Naive thymus-derived CD4-positive, alpha-beta T cell (primary cell): ENCODE data around the gene TRPM4. TPM values are rescaled to one million over a fixed set of nuclear protein-coding genes. Genes with fewer than 3 reads are reported as not detected.
"Not testable (repeated sequence)": the region's sequence is repeated elsewhere in the genome, so short reads cannot be mapped to it uniquely, and the experiment has no call there.

Experiments
- ATAC-seq: fragments of 150-1000 bp; cut with Tn5 transposase; 2 replicates; pipeline ENCODE4 v1.10.0; 2021; ENCODE audit warnings: mild to moderate bottlenecking, moderate library complexity
- CTCF ChIA-PET: fragments of 350-600 bp; sonication (Branson Sonifier 250); formaldehyde crosslinking; loops from one replicate; lab custom pipeline; 2021; ENCODE audit warnings: antibody characterized with exemption; lab: Charles Lee
- POLR2A ChIA-PET: fragments of 350-600 bp; sonication (Branson Sonifier 250); formaldehyde crosslinking; loops from one replicate; lab custom pipeline; 2021; ENCODE audit warnings: antibody characterized with exemption, inconsistent platforms; lab: Charles Lee
- DNase-seq, 9 donors: peaks; one replicate each; pipeline versions ENCODE4 v3.0.0 to v3.0.0-alpha.2; 2020 to 2022; ENCODE audit warnings: mixed read lengths in 1 of 9
- H3K27ac ChIP-seq: one replicate; pipeline ENCODE4 v1.7.0; 2013; ENCODE audit warnings: mild to moderate bottlenecking, low read depth, low read length, moderate library complexity
- H3K27me3 ChIP-seq, 2 donors: one replicate each; pipeline ENCODE4 v1.7.0; 2013; ENCODE audit warnings: low read length in 2 of 2, mild to moderate bottlenecking in 2 of 2, moderate library complexity in 2 of 2; ENCODE audit not compliant: control insufficient read depth in 2 of 2, insufficient read depth in 2 of 2
- H3K36me3 ChIP-seq, 3 experiments: 1 replicate in 2 of 3; 2 replicates in 1 of 3; pipeline ENCODE4 v1.7.0; 2013; ENCODE audit warnings: low read length in 3 of 3, mild to moderate bottlenecking in 3 of 3, moderate library complexity in 1 of 3; ENCODE audit not compliant: insufficient read depth in 3 of 3, control insufficient read depth in 2 of 3
- H3K4me1 ChIP-seq, 2 donors: one replicate each; pipeline ENCODE4 v1.7.0; 2013; ENCODE audit warnings: low read length in 2 of 2, mild to moderate bottlenecking in 2 of 2, moderate library complexity in 1 of 2; ENCODE audit not compliant: control insufficient read depth in 2 of 2, insufficient read depth in 2 of 2
- H3K4me3 ChIP-seq: 2 replicates; pipeline ENCODE4 v1.7.0; 2013; ENCODE audit warnings: mild to moderate bottlenecking, low read length
- H3K9me3 ChIP-seq, 3 experiments: 1 replicate in 2 of 3; 2 replicates in 1 of 3; pipeline ENCODE4 v1.7.0; 2013; ENCODE audit warnings: low read length in 3 of 3; ENCODE audit not compliant: control insufficient read depth in 2 of 3
- H3K27ac Mint-ChIP-seq, 9 donors: one replicate each; pipeline ENCODE4 v1.8.0; 2020 to 2022; ENCODE audit warnings: mixed read lengths in 9 of 9, mild to moderate bottlenecking in 8 of 9, moderate library complexity in 5 of 9, inconsistent platforms in 2 of 9
- H3K27me3 Mint-ChIP-seq, 5 donors: one replicate each; pipeline ENCODE4 v1.8.0; 2021 to 2022; ENCODE audit warnings: mixed read lengths in 5 of 5, mild to moderate bottlenecking in 1 of 5
- H3K36me3 Mint-ChIP-seq, 5 donors: one replicate each; pipeline ENCODE4 v1.8.0; 2020 to 2022; ENCODE audit warnings: mixed read lengths in 5 of 5, mild to moderate bottlenecking in 3 of 5, inconsistent platforms in 1 of 5
- H3K4me1 Mint-ChIP-seq, 7 donors: one replicate each; pipeline ENCODE4 v1.8.0; 2020 to 2022; ENCODE audit warnings: mixed read lengths in 7 of 7, mild to moderate bottlenecking in 3 of 7, inconsistent platforms in 1 of 7
- H3K4me3 Mint-ChIP-seq, 10 donors: one replicate each; pipeline ENCODE4 v1.8.0; 2020 to 2022; ENCODE audit warnings: mild to moderate bottlenecking in 10 of 10, mixed read lengths in 10 of 10, moderate library complexity in 6 of 10, inconsistent platforms in 2 of 10
- H3K9me3 Mint-ChIP-seq, 11 donors: one replicate each; pipeline ENCODE4 v1.8.0; 2020 to 2022; ENCODE audit warnings: mixed read lengths in 11 of 11, mild to moderate bottlenecking in 4 of 11, inconsistent platforms in 1 of 11, moderate library complexity in 1 of 11
- intact Hi-C, 2 donors: fragments of 100-400 bp; cut with micrococcal nuclease; formaldehyde crosslinking; loops; one replicate each; pipeline ENCODE4 v1.15.1; 2023
- polyA plus RNA-seq, 2 donors: library from polyadenylated mRNA; unstranded; fragments of 300-500 nt; fragmentation: Illumina TruSeq; gene quantifications; one replicate each; pipeline ENCODE4 v1.2.3, GENCODE V29; 2021
- total RNA-seq, 6 experiments: library from RNA in 5 of 6; stranded (reverse) in 5 of 6; gene quantifications; 1 replicate in 5 of 6; 2 replicates in 1 of 6; pipeline ENCODE4 v1.2.3 and lab custom pipeline; 2021 to 2026

TRPM4 gene
- total and polyA plus RNA-seq, 7 experiments from 2014 or later: 0.13 to 3.2 (median 0.85) TPM; not detected in 2

DNA sequence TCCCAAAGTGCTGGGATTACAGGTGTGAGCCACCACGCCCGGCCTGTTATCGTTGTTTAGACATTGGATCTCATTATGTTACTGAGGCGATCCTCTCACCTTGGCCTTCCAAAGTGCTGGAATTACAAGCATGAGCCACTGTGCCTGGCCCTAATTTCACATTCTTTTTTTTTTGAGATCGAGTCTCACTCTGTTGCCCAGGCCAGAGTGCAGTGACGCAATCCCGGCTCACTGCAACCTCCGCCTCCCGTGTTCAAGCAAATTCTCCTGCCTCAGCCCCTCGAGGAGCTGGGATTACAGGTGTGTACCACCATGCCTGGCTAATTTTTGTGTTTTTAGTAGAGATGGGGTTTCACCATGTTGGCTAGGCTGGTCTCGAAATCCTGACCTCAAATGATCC, 34.3 kb upstream of the TRPM4 start:
- intact Hi-C loops, H3K27ac ChIP-seq, H3K36me3 Mint-ChIP-seq, H3K4me1 ChIP-seq, H3K27ac Mint-ChIP-seq, H3K9me3 ChIP-seq, ATAC-seq, H3K27me3 ChIP-seq, H3K4me3 ChIP-seq, DNase-seq, H3K9me3 Mint-ChIP-seq, H3K36me3 ChIP-seq, CTCF ChIA-PET, POLR2A ChIA-PET: not testable (repeated sequence)
- Mint-ChIP-seq H3K4me1 (peaks cover 9 to 19% (median 16%) of the 10 kb centered on the region in 7 donors), H3K4me3 (peak overlapping the region in 1 of 10 donors; percentile 48), H3K27me3 (peaks cover 0 to 31% (median 0%) of the 10 kb centered on the region in 5 donors)

DNA sequence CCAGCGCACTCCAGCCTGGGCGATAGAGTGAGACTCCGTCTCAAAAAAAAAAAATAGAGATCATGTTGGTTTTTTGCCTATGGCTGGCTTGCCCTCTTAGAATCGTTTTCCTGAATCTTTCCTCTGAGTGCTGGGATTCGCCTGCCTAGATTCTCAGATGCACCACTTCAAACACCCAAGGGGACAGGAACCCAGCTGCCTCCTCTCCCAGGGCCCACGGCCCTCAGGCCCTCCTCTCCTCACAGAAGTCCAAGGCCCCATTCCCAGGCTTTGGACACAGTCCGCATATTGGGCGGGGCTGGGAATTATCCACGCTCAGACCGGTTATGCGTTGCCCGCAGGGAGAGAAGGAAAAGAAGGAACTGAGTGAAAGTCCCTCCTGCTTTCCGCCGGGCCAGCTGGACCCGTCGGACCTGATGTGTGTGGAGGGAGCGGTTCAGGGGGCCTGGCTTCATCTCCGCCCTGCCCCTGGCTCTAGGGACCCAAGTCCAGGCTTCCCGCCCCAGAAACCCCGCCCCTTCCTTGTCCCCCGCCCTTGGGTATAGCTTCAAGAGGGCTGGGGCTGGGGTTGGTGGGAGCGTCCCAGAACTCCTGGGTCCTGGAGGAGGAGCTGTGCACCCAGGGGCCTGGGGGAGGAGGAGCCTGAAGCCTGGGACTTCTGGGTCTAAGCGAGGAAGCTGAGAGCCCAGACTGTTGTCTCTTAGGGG, 32.4 kb upstream of the TRPM4 start:
- H3K4me1 ChIP-seq: peaks cover 5 to 8% of the 10 kb centered on the region in 2 donors
- ATAC-seq: no peak
- Mint-ChIP-seq H3K36me3 (no peaks in the 10 kb centered on the region), H3K4me3 (no peak overlapping the region), H3K27me3 (peaks cover 0 to 26% (median 0%) of the 10 kb centered on the region in 5 donors), H3K4me1 (peaks cover 13 to 25% (median 21%) of the 10 kb centered on the region in 7 donors), H3K27ac (peak overlapping the region in 1 of 9 donors; percentile 22), H3K9me3 (peaks cover 0 to 2% (median 0%) of the 10 kb centered on the region in 11 donors)
- no peaks in the 10 kb centered on the region for H3K9me3 ChIP-seq
- no peaks in the 10 kb centered on the region for H3K36me3 ChIP-seq
- POLR2A ChIA-PET: interaction anchor here (1.1 kb wide), 1 partner anchor 8 kb away, joined by 3 read pairs; no protein-coding TSS in a partner anchor
- H3K27ac ChIP-seq: no peak overlapping the region
- intact Hi-C loops: no loop called here
- no peak for DNase-seq
- no peak overlapping the region for H3K4me3 ChIP-seq
- H3K27me3 ChIP-seq: no peaks in the 10 kb centered on the region
- CTCF ChIA-PET: interaction anchor here (0.6 kb wide), 1 partner anchor 27 kb away, joined by 3 read pairs; no protein-coding TSS in a partner anchor

- peaks cover 7 to 16% (median 13%) of the 10 kb centered on the region in 7 donors for H3K4me1 Mint-ChIP-seq
- Histone ChIP-seq H3K4me3 (no peak overlapping the region), H3K36me3 (no peaks in the 10 kb centered on the region), H3K4me1 (peaks cover 5 to 8% of the 10 kb centered on the region in 2 donors), H3K9me3 (no peaks in the 10 kb centered on the region), H3K27ac (no peak overlapping the region), H3K27me3 (no peaks in the 10 kb centered on the region)
- no peaks in the 10 kb centered on the region for H3K36me3 Mint-ChIP-seq
- intact Hi-C loops: no loop called here
- no peak for DNase-seq
- ChIA-PET POLR2A (no interaction called here), CTCF (no interaction called here)
- no peak for ATAC-seq
- no peak overlapping the region for H3K27ac Mint-ChIP-seq
- H3K4me3 Mint-ChIP-seq: peak overlapping the region in 2 of 10 donors; percentile 33 to 94
- peaks cover 0 to 2% (median 0%) of the 10 kb centered on the region in 11 donors for H3K9me3 Mint-ChIP-seq
- peaks cover 0 to 17% (median 0%) of the 10 kb centered on the region in 5 donors for H3K27me3 Mint-ChIP-seq
Measured at GRCh38 chr19:49126575-49126974, 31.0 kb upstream of the TRPM4 start.

GRCh38 chr19:49127225-49127624, 30.4 kb upstream of the TRPM4 start:
- ATAC-seq, H3K9me3 Mint-ChIP-seq, H3K36me3 Mint-ChIP-seq, CTCF ChIA-PET, H3K27ac ChIP-seq, H3K36me3 ChIP-seq, H3K4me1 ChIP-seq, DNase-seq, H3K9me3 ChIP-seq, H3K27me3 ChIP-seq, intact Hi-C loops: not testable (repeated sequence)
- H3K4me1 Mint-ChIP-seq: peaks cover 7 to 16% (median 13%) of the 10 kb centered on the region in 7 donors
- H3K27ac Mint-ChIP-seq: peak overlapping the region in 1 of 9 donors; percentile 32
- peaks cover 0 to 16% (median 0%) of the 10 kb centered on the region in 5 donors for H3K27me3 Mint-ChIP-seq
- peak overlapping the region; percentile 71 for H3K4me3 ChIP-seq
- POLR2A ChIA-PET: interaction anchor here (1.0 to 1.7 kb wide), 2 partner anchors 8 to 13 kb away, joined by 3 to 13 read pairs; partner anchors contain the start of genes LIN7B and PPFIA3
- H3K4me3 Mint-ChIP-seq: peak overlapping the region in 3 of 10 donors; percentile 25 to 94 (median 33)

GRCh38 chr19:49127674-49128544, 29.7 kb upstream of the TRPM4 start:
- CTCF ChIA-PET: interaction anchor here (0.6 to 0.9 kb wide), 2 partner anchors 11 to 110 kb away, joined by 3 read pairs; no protein-coding TSS in a partner anchor
- H3K4me3 ChIP-seq: peak overlapping the region; percentile 71
- H3K27ac ChIP-seq: no peak overlapping the region
- H3K36me3 ChIP-seq: no peaks in the 10 kb centered on the region
- DNase-seq (peak; percentile 89 to 97 (median 94)), ATAC-seq (peak; percentile 99)
- no peaks in the 10 kb centered on the region for H3K9me3 ChIP-seq
- H3K27ac Mint-ChIP-seq: peak overlapping the region; percentile 8 to 98 (median 88)
- H3K4me3 Mint-ChIP-seq: peak overlapping the region; percentile 82 to 98 (median 90)
- H3K27me3 ChIP-seq: no peaks in the 10 kb centered on the region
- H3K4me1 ChIP-seq: peaks cover 5 to 8% of the 10 kb centered on the region in 2 donors
- H3K27me3 Mint-ChIP-seq: peaks cover 0 to 14% (median 0%) of the 10 kb centered on the region in 5 donors
- H3K4me1 Mint-ChIP-seq: peaks cover 10 to 18% (median 12%) of the 10 kb centered on the region in 7 donors
- POLR2A ChIA-PET: interaction anchor here (0.5 to 1.7 kb wide), 5 partner anchors 9 to 33 kb away, joined by 3 to 13 read pairs (median 4); partner anchors contain the start of genes LIN7B and PPFIA3
- peaks cover 0 to 2% (median 0%) of the 10 kb centered on the region in 11 donors for H3K9me3 Mint-ChIP-seq
- no peaks in the 10 kb centered on the region for H3K36me3 Mint-ChIP-seq
- intact Hi-C loops: loop anchor here (1.0 to 2.0 kb wide), 7 partner anchors 9 to 135 kb away; partner anchors contain the start of genes C19orf73 (in 2 of the 2), PPFIA3 (in 2 of the 2), GYS1 (in 1 of the 2) and LIN7B (in 1 of the 2)
